ENCODE measurements around the gene TSKS. TPM values are rescaled to one million over a fixed set of nuclear protein-coding genes. Genes with fewer than 3 reads are reported as not detected.
A peak's percentile ranks its signal among the peaks of the same experiment; 100 is the strongest.

TSKS gene
- total RNA-seq (ENCODE audit: unreplicated experiment): not detected
- long read RNA-seq: 0 reads

- H3K4me3 Mint-ChIP-seq (ENCODE audit: unreplicated experiment): peak within 1 kb of the TSS; percentile 3
- peaks cover 9% of the 10 kb centered on the region for H3K9me3 Mint-ChIP-seq (ENCODE audit: unreplicated experiment)
- no peaks in the 10 kb centered on the region for H3K36me3 Mint-ChIP-seq (ENCODE audit: unreplicated experiment)
- H3K27ac Mint-ChIP-seq (ENCODE audit: unreplicated experiment): no peak within 1 kb of the TSS
- H3K4me1 Mint-ChIP-seq (ENCODE audit: low read depth, unreplicated experiment): peaks cover 8% of the 10 kb centered on the region
- H3K27me3 Mint-ChIP-seq (ENCODE audit: unreplicated experiment): peaks cover 13% of the 10 kb centered on the region
- no peak for TF ChIP-seq CTCF (IDR thresholded peaks at IDR 0.05; ENCODE audit: partially characterized antibody, unreplicated experiment)
- no peak for DNase-seq
These were observed at the start of gene TSKS for GRCh38 chr19:49763230-49763629. Gene TSKS, minus strand, starts transcription at chr19:49763306. Its CDS starts 59 bp downstream, at chr19:49763247.

- H3K36me3 Mint-ChIP-seq (ENCODE audit: unreplicated experiment): no peaks in the 10 kb centered on the region
- peak overlapping the region; percentile 97 for H3K27ac Mint-ChIP-seq (ENCODE audit: unreplicated experiment)
- peaks cover 5% of the 10 kb centered on the region for H3K9me3 Mint-ChIP-seq (ENCODE audit: unreplicated experiment)
- H3K4me1 Mint-ChIP-seq (ENCODE audit: low read depth, unreplicated experiment): peaks cover 6% of the 10 kb centered on the region
- H3K27me3 Mint-ChIP-seq (ENCODE audit: unreplicated experiment): peaks cover 7% of the 10 kb centered on the region
- H3K4me3 Mint-ChIP-seq (ENCODE audit: unreplicated experiment): peak overlapping the region; percentile 93
- no peak for TF ChIP-seq CTCF (IDR thresholded peaks at IDR 0.05; ENCODE audit: partially characterized antibody, unreplicated experiment)
- DNase-seq: no peak
These were observed 49.4 kb upstream of the TSKS start for GRCh38 chr19:49812452-49812996.

GRCh38 chr19:49811328-49811727 lies 48.2 kb upstream of the TSKS start:
- no peak for DNase-seq
- Mint-ChIP-seq H3K36me3 (ENCODE audit: unreplicated experiment) (no peaks in the 10 kb centered on the region), H3K27ac (ENCODE audit: unreplicated experiment) (no peak overlapping the region), H3K9me3 (ENCODE audit: unreplicated experiment) (peaks cover 7% of the 10 kb centered on the region), H3K4me3 (ENCODE audit: unreplicated experiment) (peak overlapping the region; percentile 93), H3K4me1 (ENCODE audit: low read depth, unreplicated experiment) (peaks cover 6% of the 10 kb centered on the region), H3K27me3 (ENCODE audit: unreplicated experiment) (peaks cover 7% of the 10 kb centered on the region)
- TF ChIP-seq CTCF (IDR thresholded peaks at IDR 0.05; ENCODE audit: partially characterized antibody, unreplicated experiment): no peak

GRCh38 chr19:49809941-49810389 lies 46.9 kb upstream of the TSKS start:
- Mint-ChIP-seq H3K9me3 (ENCODE audit: unreplicated experiment) (peaks cover 9% of the 10 kb centered on the region), H3K4me3 (ENCODE audit: unreplicated experiment) (peak overlapping the region; percentile 84), H3K27ac (ENCODE audit: unreplicated experiment) (peak overlapping the region; percentile 62), H3K27me3 (ENCODE audit: unreplicated experiment) (peaks cover 7% of the 10 kb centered on the region), H3K36me3 (ENCODE audit: unreplicated experiment) (no peaks in the 10 kb centered on the region), H3K4me1 (ENCODE audit: low read depth, unreplicated experiment) (peaks cover 6% of the 10 kb centered on the region)
- no peak for DNase-seq
- no peak for TF ChIP-seq CTCF (IDR thresholded peaks at IDR 0.05; ENCODE audit: partially characterized antibody, unreplicated experiment)

- H3K27ac Mint-ChIP-seq (ENCODE audit: unreplicated experiment): peak overlapping the region; percentile 62
- DNase-seq: peak; percentile 65
- H3K27me3 Mint-ChIP-seq (ENCODE audit: unreplicated experiment): peaks cover 7% of the 10 kb centered on the region
- peaks cover 6% of the 10 kb centered on the region for H3K4me1 Mint-ChIP-seq (ENCODE audit: low read depth, unreplicated experiment)
- peak overlapping the region; percentile 90 for H3K4me3 Mint-ChIP-seq (ENCODE audit: unreplicated experiment)
- peaks cover 9% of the 10 kb centered on the region for H3K9me3 Mint-ChIP-seq (ENCODE audit: unreplicated experiment)
- no peaks in the 10 kb centered on the region for H3K36me3 Mint-ChIP-seq (ENCODE audit: unreplicated experiment)
- no peak for TF ChIP-seq CTCF (IDR thresholded peaks at IDR 0.05; ENCODE audit: partially characterized antibody, unreplicated experiment)
These were observed 46.2 kb upstream of the TSKS start for GRCh38 chr19:49809160-49809940.
